H1 (cell line): Measurements from ENCODE around the gene EEPD1. TPM values are rescaled to one million over a fixed set of nuclear protein-coding genes. Genes with fewer than 3 reads are reported as not detected.

Source experiments
- MAFK ChIP-seq: IDR thresholded peaks from 2 replicates; pipeline ENCODE4 v1.6.1; 2012; ENCODE audit warnings: low read depth, mild to moderate bottlenecking, improper control_type of control experiment, low read length
- YY1 ChIP-seq: IDR thresholded peaks from 2 replicates; pipeline ENCODE4 v1.6.1; 2011; ENCODE audit warnings: low read depth, mild to moderate bottlenecking, low read length
- polyA plus RNA-seq, 7 experiments: library from polyadenylated mRNA; depleted of rRNA in 3 of 7; stranded (reverse) in 5 of 7; unstranded in 2 of 7; fragments of >200 nt in 5 of 7; fragments of 200-250 nt in 2 of 7; gene quantifications; 1 replicate in 5 of 7; 2 replicates in 1 of 7; 4 replicates in 1 of 7; pipeline versions ENCODE4 v1.2.1 to v1.2.3, GENCODE V29; 2011 to 2013; ENCODE audit warnings: missing spikeins in 2 of 7, mixed read lengths in 2 of 7
- total RNA-seq: library from RNA; stranded (reverse); fragmentation: NEBNext Ultra II Directional; extraction: Animal tissue kit (Norgen Biotek cat#: 25700); gene quantifications from 2 replicates; pipeline ENCODE4 v1.2.1, GENCODE V29; 2021

EEPD1 gene
- total and polyA plus RNA-seq, 2 of the 8 experiments (the other 6 are each of a cell fraction or from before 2014, with no cell fraction given): 3.1 to 7.8 TPM

- no peak for TF ChIP-seq MAFK
- no peak for TF ChIP-seq YY1
Observed at GRCh38 chr7:36205803-36206202, 52.7 kb downstream of the EEPD1 start (continued).
